Spleen (tissue), 7 donors: Measurements from ENCODE around the gene FGF14.

Source experiments
- POLR2A ChIP-seq, 3 donors: fragments of 450-650 bp; IDR thresholded peaks; one replicate each; pipeline ENCODE4 v1.5.1; 2017; ENCODE audit warnings: antibody characterized with exemption in 3 of 3, mild to moderate bottlenecking in 1 of 3
- TF ChIP-seq, protein P1 (sequence below), 11 experiments: fragments of 200-600 bp in 7 of 11; fragments of 450-650 bp in 4 of 11; sonication (generic) in 4 of 11; IDR thresholded peaks in 8 of 11; conservative IDR thresholded peaks in 3 of 11; 1 replicate in 7 of 11; 2 replicates in 4 of 11; pipeline versions ENCODE4 v1.4.0 to v1.8.0; 2016 to 2021; ENCODE audit warnings: antibody characterized with exemption in 11 of 11, inconsistent platforms in 4 of 11, mild to moderate bottlenecking in 1 of 11
- donor health status: DM: no; HTN: no; CAD: no; lungs with moderate emphysema.
- donor health status: DM: no; HTN: no; CAD: no.
- donor health status: DM: no; HTN: no; CAD: no.

DNA sequence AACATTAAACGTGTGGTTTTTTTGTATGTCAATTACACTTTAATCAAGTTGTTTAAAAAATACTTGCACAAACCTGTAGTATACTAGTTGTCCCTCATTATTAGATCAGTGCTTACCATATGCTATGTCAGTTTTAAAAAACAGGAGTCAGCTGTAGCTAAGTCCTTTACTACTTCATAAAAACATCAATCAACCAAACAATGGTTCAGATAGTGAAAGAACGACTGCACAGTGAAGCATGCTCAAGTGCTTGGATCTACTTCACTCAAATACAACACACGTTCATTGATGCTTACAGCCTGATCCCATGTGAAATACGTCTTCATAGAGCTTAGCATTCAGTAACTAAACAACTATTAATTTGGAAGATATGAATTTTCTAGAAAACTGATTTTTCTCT is 225.0 kb downstream of the FGF14 start:
- TF ChIP-seq, protein P1, sequence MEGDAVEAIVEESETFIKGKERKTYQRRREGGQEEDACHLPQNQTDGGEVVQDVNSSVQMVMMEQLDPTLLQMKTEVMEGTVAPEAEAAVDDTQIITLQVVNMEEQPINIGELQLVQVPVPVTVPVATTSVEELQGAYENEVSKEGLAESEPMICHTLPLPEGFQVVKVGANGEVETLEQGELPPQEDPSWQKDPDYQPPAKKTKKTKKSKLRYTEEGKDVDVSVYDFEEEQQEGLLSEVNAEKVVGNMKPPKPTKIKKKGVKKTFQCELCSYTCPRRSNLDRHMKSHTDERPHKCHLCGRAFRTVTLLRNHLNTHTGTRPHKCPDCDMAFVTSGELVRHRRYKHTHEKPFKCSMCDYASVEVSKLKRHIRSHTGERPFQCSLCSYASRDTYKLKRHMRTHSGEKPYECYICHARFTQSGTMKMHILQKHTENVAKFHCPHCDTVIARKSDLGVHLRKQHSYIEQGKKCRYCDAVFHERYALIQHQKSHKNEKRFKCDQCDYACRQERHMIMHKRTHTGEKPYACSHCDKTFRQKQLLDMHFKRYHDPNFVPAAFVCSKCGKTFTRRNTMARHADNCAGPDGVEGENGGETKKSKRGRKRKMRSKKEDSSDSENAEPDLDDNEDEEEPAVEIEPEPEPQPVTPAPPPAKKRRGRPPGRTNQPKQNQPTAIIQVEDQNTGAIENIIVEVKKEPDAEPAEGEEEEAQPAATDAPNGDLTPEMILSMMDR (IDR thresholded peaks at IDR 0.05 in 8 of 11, conservative IDR thresholded peaks at IDR 0.05 in 3 of 11), result no peak
- TF ChIP-seq POLR2A (IDR thresholded peaks at IDR 0.05), result no peak
